SK-N-SH (cell line): ENCODE data around the gene PIK3R5.

ENCODE experiments used
- EZH2phosphoT487 ChIP-seq: fragments of 200-600 bp; sonication (generic); IDR thresholded peaks from 2 replicates; pipeline ENCODE4 v1.6.1; 2017; ENCODE audit warnings: low read depth, mixed run types, mild to moderate bottlenecking, antibody characterized with exemption, moderate library complexity, borderline replicate concordance
- GABPA ChIP-seq: IDR thresholded peaks from 2 replicates; pipeline ENCODE4 v1.4.0; 2012; ENCODE audit warnings: low read depth, mild to moderate bottlenecking
- JUND ChIP-seq: IDR thresholded peaks from 2 replicates; pipeline ENCODE4 v1.4.0; 2012
- MXI1 ChIP-seq: IDR thresholded peaks from 2 replicates; pipeline ENCODE4 v1.6.1; 2012; ENCODE audit warnings: mild to moderate bottlenecking, low read depth, low read length, improper control_type of control experiment
- POLR2AphosphoS5 ChIP-seq: IDR thresholded peaks from 2 replicates; pipeline ENCODE4 v1.6.1; 2012; ENCODE audit warnings: low read depth, low read length
- RCOR1 ChIP-seq: fragments of 150-350 bp; IDR thresholded peaks from 2 replicates; pipeline ENCODE4 v1.6.1; 2017; ENCODE audit warnings: antibody characterized with exemption, low read length
- SIN3A ChIP-seq: IDR thresholded peaks from 2 replicates; pipeline ENCODE4 v1.6.1; 2012; ENCODE audit warnings: low read depth, mild to moderate bottlenecking, low read length, moderate library complexity, borderline replicate concordance
- TF ChIP-seq, protein P1 (sequence below): fragments of 200-600 bp; sonication (generic); IDR thresholded peaks from 2 replicates; pipeline ENCODE4 v1.6.1; 2017; ENCODE audit warnings: antibody characterized with exemption, mild to moderate bottlenecking, moderate library complexity
- TF ChIP-seq, protein P2 (sequence below): IDR thresholded peaks from 2 replicates; pipeline ENCODE4 v1.6.1; 2012; ENCODE audit warnings: mild to moderate bottlenecking, low read depth, low read length, moderate library complexity
- TF ChIP-seq, protein P3 (sequence below): IDR thresholded peaks from 2 replicates; pipeline ENCODE4 v1.4.0; 2012; ENCODE audit warnings: low read depth

DNA sequence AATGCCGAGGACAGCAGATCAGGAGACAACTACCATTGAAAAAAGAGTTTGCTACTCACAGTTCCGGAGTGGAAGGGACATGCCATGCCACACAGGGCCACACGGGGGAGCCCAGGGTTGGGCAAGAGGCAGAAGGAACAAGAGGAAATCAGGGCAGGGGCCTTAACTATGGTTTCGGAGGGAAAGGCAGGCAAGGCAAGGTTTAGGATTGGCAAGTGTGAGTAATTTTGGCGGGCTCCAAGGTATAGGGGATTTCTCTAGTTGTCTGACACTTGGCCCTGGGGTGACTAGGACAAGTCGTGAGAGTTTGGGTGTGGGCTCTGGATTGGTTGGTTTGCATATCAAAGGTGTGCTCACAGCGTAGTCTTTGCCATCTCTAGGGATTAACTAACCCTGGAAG, 28.8 kb upstream of the PIK3R5 start:
- TF ChIP-seq, protein P1, sequence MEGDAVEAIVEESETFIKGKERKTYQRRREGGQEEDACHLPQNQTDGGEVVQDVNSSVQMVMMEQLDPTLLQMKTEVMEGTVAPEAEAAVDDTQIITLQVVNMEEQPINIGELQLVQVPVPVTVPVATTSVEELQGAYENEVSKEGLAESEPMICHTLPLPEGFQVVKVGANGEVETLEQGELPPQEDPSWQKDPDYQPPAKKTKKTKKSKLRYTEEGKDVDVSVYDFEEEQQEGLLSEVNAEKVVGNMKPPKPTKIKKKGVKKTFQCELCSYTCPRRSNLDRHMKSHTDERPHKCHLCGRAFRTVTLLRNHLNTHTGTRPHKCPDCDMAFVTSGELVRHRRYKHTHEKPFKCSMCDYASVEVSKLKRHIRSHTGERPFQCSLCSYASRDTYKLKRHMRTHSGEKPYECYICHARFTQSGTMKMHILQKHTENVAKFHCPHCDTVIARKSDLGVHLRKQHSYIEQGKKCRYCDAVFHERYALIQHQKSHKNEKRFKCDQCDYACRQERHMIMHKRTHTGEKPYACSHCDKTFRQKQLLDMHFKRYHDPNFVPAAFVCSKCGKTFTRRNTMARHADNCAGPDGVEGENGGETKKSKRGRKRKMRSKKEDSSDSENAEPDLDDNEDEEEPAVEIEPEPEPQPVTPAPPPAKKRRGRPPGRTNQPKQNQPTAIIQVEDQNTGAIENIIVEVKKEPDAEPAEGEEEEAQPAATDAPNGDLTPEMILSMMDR, result peak; percentile 54
- TF ChIP-seq JUND, result no peak
- no peak for TF ChIP-seq GABPA
- no peak for TF ChIP-seq SIN3A
- no peak for TF ChIP-seq POLR2AphosphoS5
- no peak for TF ChIP-seq RCOR1
- TF ChIP-seq, protein P2, sequence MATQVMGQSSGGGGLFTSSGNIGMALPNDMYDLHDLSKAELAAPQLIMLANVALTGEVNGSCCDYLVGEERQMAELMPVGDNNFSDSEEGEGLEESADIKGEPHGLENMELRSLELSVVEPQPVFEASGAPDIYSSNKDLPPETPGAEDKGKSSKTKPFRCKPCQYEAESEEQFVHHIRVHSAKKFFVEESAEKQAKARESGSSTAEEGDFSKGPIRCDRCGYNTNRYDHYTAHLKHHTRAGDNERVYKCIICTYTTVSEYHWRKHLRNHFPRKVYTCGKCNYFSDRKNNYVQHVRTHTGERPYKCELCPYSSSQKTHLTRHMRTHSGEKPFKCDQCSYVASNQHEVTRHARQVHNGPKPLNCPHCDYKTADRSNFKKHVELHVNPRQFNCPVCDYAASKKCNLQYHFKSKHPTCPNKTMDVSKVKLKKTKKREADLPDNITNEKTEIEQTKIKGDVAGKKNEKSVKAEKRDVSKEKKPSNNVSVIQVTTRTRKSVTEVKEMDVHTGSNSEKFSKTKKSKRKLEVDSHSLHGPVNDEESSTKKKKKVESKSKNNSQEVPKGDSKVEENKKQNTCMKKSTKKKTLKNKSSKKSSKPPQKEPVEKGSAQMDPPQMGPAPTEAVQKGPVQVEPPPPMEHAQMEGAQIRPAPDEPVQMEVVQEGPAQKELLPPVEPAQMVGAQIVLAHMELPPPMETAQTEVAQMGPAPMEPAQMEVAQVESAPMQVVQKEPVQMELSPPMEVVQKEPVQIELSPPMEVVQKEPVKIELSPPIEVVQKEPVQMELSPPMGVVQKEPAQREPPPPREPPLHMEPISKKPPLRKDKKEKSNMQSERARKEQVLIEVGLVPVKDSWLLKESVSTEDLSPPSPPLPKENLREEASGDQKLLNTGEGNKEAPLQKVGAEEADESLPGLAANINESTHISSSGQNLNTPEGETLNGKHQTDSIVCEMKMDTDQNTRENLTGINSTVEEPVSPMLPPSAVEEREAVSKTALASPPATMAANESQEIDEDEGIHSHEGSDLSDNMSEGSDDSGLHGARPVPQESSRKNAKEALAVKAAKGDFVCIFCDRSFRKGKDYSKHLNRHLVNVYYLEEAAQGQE, result no peak
- TF ChIP-seq EZH2phosphoT487, result no peak
- TF ChIP-seq, protein P3, sequence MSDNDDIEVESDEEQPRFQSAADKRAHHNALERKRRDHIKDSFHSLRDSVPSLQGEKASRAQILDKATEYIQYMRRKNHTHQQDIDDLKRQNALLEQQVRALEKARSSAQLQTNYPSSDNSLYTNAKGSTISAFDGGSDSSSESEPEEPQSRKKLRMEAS, result no peak
- no peak for TF ChIP-seq MXI1
